HL-60 (cell line): ENCODE measurements around the gene TARDBP.

Experiments
- DNase-seq, 2 experiments: peaks; one replicate each; pipeline ENCODE4 v3.0.0-alpha.2; 2010 to 2020; ENCODE audit warnings: low read depth in 1 of 2, low spot score in 1 of 2
- H3K27ac ChIP-seq: fragments of 250-450 bp; sonication (Bioruptor Pico); replicated peaks from 2 replicates; pipeline ENCODE4 v1.5.1; 2020; ENCODE audit warnings: mild to moderate bottlenecking, moderate library complexity
- H3K27me3 ChIP-seq: fragments of 250-450 bp; sonication (Bioruptor Pico); 2 replicates; pipeline ENCODE4 v1.5.1; 2021; ENCODE audit warnings: mild to moderate bottlenecking, moderate library complexity; ENCODE audit not compliant: insufficient read depth, poor library complexity, severe bottlenecking
- H3K4me3 ChIP-seq: replicated peaks from 2 replicates; pipeline ENCODE4 v1.5.1; 2011; ENCODE audit warnings: mild to moderate bottlenecking, control low read depth, low read length; ENCODE audit not compliant: insufficient read depth
- GABPA ChIP-seq: IDR thresholded peaks from 2 replicates; pipeline ENCODE4 v1.6.1; 2012; ENCODE audit warnings: low read depth
- POLR2AphosphoS5 ChIP-seq: IDR thresholded peaks from 2 replicates; pipeline ENCODE4 v1.6.1; 2012; ENCODE audit warnings: low read depth
- SPI1 ChIP-seq: IDR thresholded peaks from 2 replicates; pipeline ENCODE4 v1.6.1; 2012; ENCODE audit warnings: low read depth, mild to moderate bottlenecking, borderline replicate concordance
- TF ChIP-seq, protein P1 (sequence below): IDR thresholded peaks from 2 replicates; pipeline ENCODE4 v1.6.1; 2012; ENCODE audit warnings: low read depth; ENCODE audit not compliant: insufficient replicate concordance
- TF ChIP-seq, protein P2 (sequence below): IDR thresholded peaks from one replicate; pipeline ENCODE4 v1.5.1; 2011; ENCODE audit warnings: low read length, control low read depth, inconsistent platforms; ENCODE audit not compliant: insufficient read depth

The TARDBP gene

DNA sequence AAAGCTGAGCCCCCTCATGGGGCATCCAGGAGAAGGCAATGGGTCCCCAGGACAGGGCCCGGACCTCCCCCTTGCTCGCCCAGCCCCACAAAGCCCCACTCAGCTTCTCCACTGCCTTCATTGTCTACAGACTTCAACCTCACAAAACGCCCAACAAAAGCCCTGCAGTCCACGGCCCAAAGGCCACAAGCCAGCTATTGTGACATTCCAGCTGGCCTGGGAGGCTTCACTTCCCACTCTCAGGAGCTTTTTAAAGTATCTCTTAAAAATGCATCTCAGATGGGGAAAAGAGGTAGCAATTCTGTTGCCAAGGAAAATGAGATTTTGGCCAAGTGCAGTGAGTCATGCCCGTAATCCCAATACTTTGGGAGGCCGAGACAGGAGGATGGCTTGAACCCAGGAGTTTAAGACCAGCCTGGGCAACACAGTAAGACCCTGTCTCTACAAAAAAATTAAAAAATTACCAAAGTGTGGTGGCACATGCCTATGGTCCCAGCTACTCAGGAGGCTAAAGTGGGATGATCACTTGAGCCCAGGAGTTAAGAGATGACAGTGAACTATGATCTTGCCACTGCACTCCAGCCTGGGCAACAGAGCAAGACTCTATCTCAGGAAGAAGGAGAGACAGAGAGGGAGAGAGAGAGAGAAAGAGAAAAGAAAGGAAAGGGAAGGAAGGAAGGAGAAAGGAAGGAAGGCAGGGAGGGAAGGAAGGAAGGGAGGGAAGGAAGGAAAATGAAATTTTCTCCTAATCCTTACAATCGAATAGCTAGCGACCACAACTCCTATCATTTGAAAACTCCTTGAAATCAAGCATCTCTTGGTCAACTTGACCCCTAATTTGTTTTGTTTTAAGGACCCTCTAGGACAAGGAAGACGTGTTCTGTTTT is 31.4 kb upstream of the TARDBP start:
- H3K27ac ChIP-seq, result no peak overlapping the region
- H3K4me3 ChIP-seq, result no peak overlapping the region
- TF ChIP-seq, protein P1, sequence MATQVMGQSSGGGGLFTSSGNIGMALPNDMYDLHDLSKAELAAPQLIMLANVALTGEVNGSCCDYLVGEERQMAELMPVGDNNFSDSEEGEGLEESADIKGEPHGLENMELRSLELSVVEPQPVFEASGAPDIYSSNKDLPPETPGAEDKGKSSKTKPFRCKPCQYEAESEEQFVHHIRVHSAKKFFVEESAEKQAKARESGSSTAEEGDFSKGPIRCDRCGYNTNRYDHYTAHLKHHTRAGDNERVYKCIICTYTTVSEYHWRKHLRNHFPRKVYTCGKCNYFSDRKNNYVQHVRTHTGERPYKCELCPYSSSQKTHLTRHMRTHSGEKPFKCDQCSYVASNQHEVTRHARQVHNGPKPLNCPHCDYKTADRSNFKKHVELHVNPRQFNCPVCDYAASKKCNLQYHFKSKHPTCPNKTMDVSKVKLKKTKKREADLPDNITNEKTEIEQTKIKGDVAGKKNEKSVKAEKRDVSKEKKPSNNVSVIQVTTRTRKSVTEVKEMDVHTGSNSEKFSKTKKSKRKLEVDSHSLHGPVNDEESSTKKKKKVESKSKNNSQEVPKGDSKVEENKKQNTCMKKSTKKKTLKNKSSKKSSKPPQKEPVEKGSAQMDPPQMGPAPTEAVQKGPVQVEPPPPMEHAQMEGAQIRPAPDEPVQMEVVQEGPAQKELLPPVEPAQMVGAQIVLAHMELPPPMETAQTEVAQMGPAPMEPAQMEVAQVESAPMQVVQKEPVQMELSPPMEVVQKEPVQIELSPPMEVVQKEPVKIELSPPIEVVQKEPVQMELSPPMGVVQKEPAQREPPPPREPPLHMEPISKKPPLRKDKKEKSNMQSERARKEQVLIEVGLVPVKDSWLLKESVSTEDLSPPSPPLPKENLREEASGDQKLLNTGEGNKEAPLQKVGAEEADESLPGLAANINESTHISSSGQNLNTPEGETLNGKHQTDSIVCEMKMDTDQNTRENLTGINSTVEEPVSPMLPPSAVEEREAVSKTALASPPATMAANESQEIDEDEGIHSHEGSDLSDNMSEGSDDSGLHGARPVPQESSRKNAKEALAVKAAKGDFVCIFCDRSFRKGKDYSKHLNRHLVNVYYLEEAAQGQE, result no peak
- TF ChIP-seq SPI1, result no peak
- TF ChIP-seq GABPA, result no peak
- TF ChIP-seq POLR2AphosphoS5, result no peak
- TF ChIP-seq, protein P2, sequence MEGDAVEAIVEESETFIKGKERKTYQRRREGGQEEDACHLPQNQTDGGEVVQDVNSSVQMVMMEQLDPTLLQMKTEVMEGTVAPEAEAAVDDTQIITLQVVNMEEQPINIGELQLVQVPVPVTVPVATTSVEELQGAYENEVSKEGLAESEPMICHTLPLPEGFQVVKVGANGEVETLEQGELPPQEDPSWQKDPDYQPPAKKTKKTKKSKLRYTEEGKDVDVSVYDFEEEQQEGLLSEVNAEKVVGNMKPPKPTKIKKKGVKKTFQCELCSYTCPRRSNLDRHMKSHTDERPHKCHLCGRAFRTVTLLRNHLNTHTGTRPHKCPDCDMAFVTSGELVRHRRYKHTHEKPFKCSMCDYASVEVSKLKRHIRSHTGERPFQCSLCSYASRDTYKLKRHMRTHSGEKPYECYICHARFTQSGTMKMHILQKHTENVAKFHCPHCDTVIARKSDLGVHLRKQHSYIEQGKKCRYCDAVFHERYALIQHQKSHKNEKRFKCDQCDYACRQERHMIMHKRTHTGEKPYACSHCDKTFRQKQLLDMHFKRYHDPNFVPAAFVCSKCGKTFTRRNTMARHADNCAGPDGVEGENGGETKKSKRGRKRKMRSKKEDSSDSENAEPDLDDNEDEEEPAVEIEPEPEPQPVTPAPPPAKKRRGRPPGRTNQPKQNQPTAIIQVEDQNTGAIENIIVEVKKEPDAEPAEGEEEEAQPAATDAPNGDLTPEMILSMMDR, result no peak
- no peak for DNase-seq
- H3K27me3 ChIP-seq, result no peaks in the 10 kb centered on the region

DNA sequence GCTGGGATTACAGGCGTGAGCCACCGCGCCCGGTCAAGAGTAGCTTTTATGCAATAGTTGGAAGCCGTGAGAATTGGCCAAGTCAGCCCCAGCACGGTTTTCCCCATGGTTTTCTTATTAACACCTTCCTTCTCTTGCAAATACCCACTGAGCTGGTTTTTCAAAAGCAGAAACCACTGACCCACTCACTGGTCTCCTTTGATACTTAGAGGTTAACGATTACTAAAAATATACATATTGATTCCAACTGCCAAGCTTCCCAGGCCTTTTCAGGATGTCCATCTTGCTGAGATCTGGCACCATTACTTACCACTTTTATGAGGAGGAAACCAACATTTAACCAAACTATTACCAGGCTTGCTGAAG is 25.9 kb upstream of the TARDBP start:
- TF ChIP-seq, protein P2, result no peak
- TF ChIP-seq SPI1 (no peak), POLR2AphosphoS5 (no peak), GABPA (no peak)
- TF ChIP-seq, protein P1, result no peak
- Histone ChIP-seq H3K27me3 (no peaks in the 10 kb centered on the region), H3K4me3 (no peak overlapping the region), H3K27ac (no peak overlapping the region)
- DNase-seq, result no peak

DNA sequence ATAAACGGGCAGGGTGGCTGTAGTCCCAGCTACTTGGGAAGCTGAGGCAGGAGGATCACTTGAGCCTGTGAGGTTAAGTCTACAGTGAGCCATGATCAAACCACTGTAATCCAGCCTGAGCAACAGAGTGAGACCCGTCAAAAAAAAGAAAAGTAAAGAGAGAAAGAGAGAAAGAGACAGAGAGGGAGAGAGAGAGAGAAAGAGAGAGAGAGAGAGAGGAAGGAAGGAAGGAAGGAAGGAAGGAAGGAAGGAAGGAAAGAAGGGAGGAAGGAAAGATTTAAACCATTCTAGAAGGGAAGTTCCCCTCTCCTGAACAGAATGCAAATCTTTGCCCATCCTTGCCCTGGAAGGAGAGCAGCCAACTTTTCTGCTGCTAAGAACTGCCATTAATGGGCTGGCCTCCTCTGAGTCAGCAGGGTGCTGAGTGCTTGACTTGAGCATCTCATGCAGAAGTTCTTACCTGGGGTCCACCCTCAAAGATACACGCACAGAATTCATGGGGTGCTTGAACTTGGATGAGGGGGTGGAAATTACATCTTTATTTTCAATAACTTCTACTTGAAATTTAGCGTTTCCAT is 24.5 kb upstream of the TARDBP start:
- TF ChIP-seq, protein P1, result no peak
- TF ChIP-seq, protein P2, result no peak
- TF ChIP-seq SPI1, result no peak
- TF ChIP-seq POLR2AphosphoS5, result no peak
- TF ChIP-seq GABPA, result no peak
- Histone ChIP-seq H3K27ac (no peak overlapping the region), H3K27me3 (no peaks in the 10 kb centered on the region), H3K4me3 (no peak overlapping the region)
- no peak for DNase-seq
